IMR-90 (cell line): ENCODE results near the gene ZBTB45. TPM values are rescaled to one million over a fixed set of nuclear protein-coding genes. Genes with fewer than 3 reads are reported as not detected.

Experiments used
- ATAC-seq: fragments of 200-7000 bp; cut with Tn5 transposase; 2 replicates; pipeline ENCODE4 v1.9.1; 2020; ENCODE audit warnings: low read depth, mild to moderate bottlenecking, moderate library complexity
- BruUV-seq: library from RNA; stranded (reverse); fragments of 400-500 nt; replicated peaks from 2 replicates; lab custom pipeline; 2021; lab: Mats Ljungman, UMichigan
- CTCF ChIA-PET: fragments of 300-600 bp; formaldehyde crosslinking; extraction: SDS; loops from one replicate; lab custom pipeline; 2021; ENCODE audit warnings: antibody characterized with exemption; lab: Yijun Ruan, JAX
- POLR2A ChIA-PET: fragments of 300-600 bp; sonication (Branson Sonifier 250); formaldehyde crosslinking; loops from one replicate; lab custom pipeline; 2022; ENCODE audit warnings: antibody characterized with exemption; ENCODE audit not compliant: unreplicated experiment; lab: Charles Lee
- DNase-seq: peaks from one replicate; pipeline ENCODE4 v3.0.0; 2013
- H2AFZ ChIP-seq: replicated peaks from 2 replicates; pipeline ENCODE3; 2013; ENCODE audit warnings: low read length, mild to moderate bottlenecking; ENCODE audit not compliant: poor library complexity
- H2AK5ac ChIP-seq: 2 replicates; pipeline ENCODE4 v1.6.1; 2013; ENCODE audit warnings: low read depth, low read length, inconsistent platforms
- H2AK9ac ChIP-seq: replicated peaks from 2 replicates; pipeline ENCODE3; 2013; ENCODE audit warnings: mild to moderate bottlenecking, low read depth, low read length, moderate library complexity; ENCODE audit not compliant: poor library complexity
- H2BK120ac ChIP-seq: 2 replicates; pipeline ENCODE4 v1.6.1; 2013; ENCODE audit warnings: low read depth, low read length, inconsistent platforms
- H2BK15ac ChIP-seq: 3 replicates; pipeline ENCODE4 v1.6.1; 2013; ENCODE audit warnings: low read depth, low read length, inconsistent platforms
- H2BK20ac ChIP-seq: 2 replicates; pipeline ENCODE4 v1.6.1; 2013; ENCODE audit warnings: low read depth, mild to moderate bottlenecking, inconsistent platforms, low read length, moderate library complexity
- H2BK5ac ChIP-seq: 2 replicates; pipeline ENCODE4 v1.6.1; 2013; ENCODE audit warnings: mild to moderate bottlenecking, low read depth, low read length, inconsistent platforms; ENCODE audit not compliant: poor library complexity, severe bottlenecking
- H3K14ac ChIP-seq: replicated peaks from 2 replicates; pipeline ENCODE4 v1.6.1; 2013; ENCODE audit warnings: low read depth, low read length, inconsistent platforms
- H3K18ac ChIP-seq: 2 replicates; pipeline ENCODE4 v1.6.1; 2013; ENCODE audit warnings: low read depth, low read length, control low read depth
- H3K23ac ChIP-seq: 2 replicates; pipeline ENCODE4 v1.6.1; 2013; ENCODE audit warnings: low read depth, low read length, inconsistent platforms
- H3K27ac ChIP-seq: 2 replicates; pipeline ENCODE4 v1.5.1; 2013; ENCODE audit warnings: mild to moderate bottlenecking, control low read depth, low read length; ENCODE audit not compliant: insufficient read depth
- H3K27me3 ChIP-seq: 2 replicates; pipeline ENCODE4 v1.6.1; 2013; ENCODE audit warnings: low read length; ENCODE audit not compliant: control insufficient read depth, insufficient read depth
- H3K36me3 ChIP-seq: 2 replicates; pipeline ENCODE4 v1.6.1; 2013; ENCODE audit warnings: low read length, mixed read lengths; ENCODE audit not compliant: control insufficient read depth, insufficient read depth
- H3K4ac ChIP-seq: 2 replicates; pipeline ENCODE4 v1.6.1; 2013; ENCODE audit warnings: low read depth, low read length, inconsistent platforms
- H3K4me1 ChIP-seq: 2 replicates; pipeline ENCODE4 v1.6.1; 2013; ENCODE audit warnings: low read length, mixed read lengths; ENCODE audit not compliant: control insufficient read depth, insufficient read depth
- H3K4me2 ChIP-seq: 2 replicates; pipeline ENCODE4 v1.6.1; 2013; ENCODE audit warnings: low read depth, mild to moderate bottlenecking, control low read depth, low read length, moderate library complexity
- H3K4me3 ChIP-seq: 2 replicates; pipeline ENCODE4 v1.5.1; 2013; ENCODE audit warnings: low read depth, mild to moderate bottlenecking, control low read depth, low read length, moderate library complexity; ENCODE audit not compliant: insufficient read depth
- H3K56ac ChIP-seq: 2 replicates; pipeline ENCODE4 v1.6.1; 2013; ENCODE audit warnings: low read length, inconsistent platforms; ENCODE audit not compliant: insufficient read depth; ENCODE audit errors: extremely low read depth
- H3K79me1 ChIP-seq, 2 experiments: 2 replicates each; pipeline ENCODE4 v1.6.1; 2013; ENCODE audit warnings: low read length in 2 of 2, inconsistent platforms in 1 of 2, low read depth in 1 of 2
- H3K9ac ChIP-seq: 2 replicates; pipeline ENCODE4 v1.6.1; 2013; ENCODE audit warnings: low read depth, low read length, control low read depth
- H3K9me1 ChIP-seq: 2 replicates; pipeline ENCODE4 v1.6.1; 2013; ENCODE audit warnings: low read length, inconsistent platforms; ENCODE audit not compliant: insufficient read depth
- H3K9me3 ChIP-seq: 2 replicates; pipeline ENCODE4 v1.6.1; 2013; ENCODE audit warnings: low read length; ENCODE audit not compliant: control insufficient read depth, insufficient read depth
- H4K20me1 ChIP-seq: 2 replicates; pipeline ENCODE4 v1.6.1; 2013; ENCODE audit warnings: low read length, inconsistent platforms; ENCODE audit not compliant: insufficient read depth
- H4K5ac ChIP-seq: 2 replicates; pipeline ENCODE4 v1.6.1; 2013; ENCODE audit warnings: mild to moderate bottlenecking, low read depth, low read length, control low read depth
- H4K8ac ChIP-seq, 2 experiments: 2 replicates each; pipeline ENCODE4 v1.6.1; 2013; ENCODE audit warnings: low read depth in 2 of 2, low read length in 2 of 2, control low read depth in 1 of 2, inconsistent platforms in 1 of 2
- H4K91ac ChIP-seq: 2 replicates; pipeline ENCODE4 v1.6.1; 2013; ENCODE audit warnings: low read depth, low read length, inconsistent platforms; ENCODE audit not compliant: insufficient read depth
- FOS ChIP-seq: fragments of 150-350 bp; IDR thresholded peaks from 2 replicates; pipeline ENCODE4 v1.6.1; 2016; ENCODE audit warnings: low read depth, low read length
- MAFK ChIP-seq: IDR thresholded peaks from 2 replicates; pipeline ENCODE4 v1.6.1; 2012; ENCODE audit warnings: low read depth, low read length, improper control_type of control experiment
- WGBS, 2 experiments: methylation state at CpG; one replicate each; pipeline versions ENCODE4 v1.1.5 to v1.1.7; 2013; ENCODE audit warnings: missing lambda C conversion rate in 2 of 2; ENCODE audit not compliant: insufficient read length in 1 of 2; ENCODE audit errors: extremely low coverage in 2 of 2; 5-methylcytosine and 5-hydroxymethylcytosine counted together
- dilution Hi-C: fragments of 300-500 bp; cut with HindIII; formaldehyde crosslinking; loops from one replicate; pipeline ENCODE4 v1.14.3; 2018; ENCODE audit warnings: low sequenced_read_pairs; ENCODE audit not compliant: unreplicated experiment
- in situ Hi-C: fragments of 300-500 bp; cut with MboI; formaldehyde crosslinking; loops from 3 replicates; pipeline ENCODE4 v1.14.3; 2019; ENCODE audit warnings: low sequenced_read_pairs, inconsistent platforms, mixed read lengths
- intact Hi-C: fragments of 100-400 bp; cut with micrococcal nuclease; formaldehyde crosslinking; loops from 2 replicates; pipeline ENCODE4 v1.10.0; 2022
- polyA plus RNA-seq, 3 experiments: library from polyadenylated mRNA; depleted of rRNA; stranded (reverse); fragments of >200 nt; gene quantifications; 2 replicates each; pipeline ENCODE4 v1.2.3, GENCODE V29; 2012; ENCODE audit warnings: low replicate concordance in 1 of 3
- total RNA-seq: library from RNA; depleted of rRNA; stranded (reverse); fragments of >200 nt; gene quantifications from 2 replicates; pipeline ENCODE4 v1.2.3, GENCODE V29; 2012

Gene ZBTB45
- total and polyA plus RNA-seq, 2 of the 4 experiments (the other 2 are of a cell fraction) = 1.4 to 9.7 TPM

- Histone ChIP-seq H3K18ac (no peak overlapping the region), H2AK5ac (no peak overlapping the region), H3K4ac (no peak overlapping the region), H3K4me1 (no peaks in the 10 kb centered on the region), H3K36me3 (no peaks in the 10 kb centered on the region), H2BK15ac (no peak overlapping the region), H4K91ac (no peak overlapping the region), H4K8ac (no peak overlapping the region), H4K20me1 (no peaks in the 10 kb centered on the region), H3K4me2 (no peak overlapping the region), H3K79me1 (no peaks in the 10 kb centered on the region), H3K27ac (no peak overlapping the region), H3K14ac (no peak overlapping the region), H2BK120ac (no peak overlapping the region), H3K27me3 (peaks cover 24% of the 10 kb centered on the region), H3K23ac (no peak overlapping the region), H2AK9ac (no peak overlapping the region), H2BK5ac (no peak overlapping the region), H2AFZ (no peak overlapping the region), H3K9ac (no peak overlapping the region), H3K9me3 (0 out of 2 replicates have a peak, but pooled peaks cover 2% of the 10 kb centered on the region), H4K5ac (no peak overlapping the region), H3K9me1 (no peaks in the 10 kb centered on the region), H3K56ac (no peak overlapping the region; the same call in 1 of the 2 replicates), H2BK20ac (no peak overlapping the region), H3K4me3 (no peak overlapping the region)
- TF ChIP-seq MAFK = 0 out of 2 replicates have a peak, but pooled peaks have one; percentile 24
- no peak for TF ChIP-seq FOS
- intact Hi-C loops = no loop called here
- no CpG with 5 or more reads among the region's 3 CpGs for WGBS, 2 experiments
- DNase-seq (no peak), ATAC-seq (no peak)
- POLR2A ChIA-PET = no interaction called here
- in situ Hi-C loops = no loop called here
- dilution Hi-C loops = no loop called here
- BruUV-seq = no TSS peak
- CTCF ChIA-PET = no interaction called here
Measured at GRCh38 chr19:58529405-58529804, 9.8 kb upstream of the ZBTB45 start.
